ENCODE data around the gene DYNC2H1. TPM values are rescaled to one million over a fixed set of nuclear protein-coding genes. Genes with fewer than 3 reads are reported as not detected.

Gene DYNC2H1
- total RNA-seq, 1 donor from 2014 or later: 94.1 TPM

DNA sequence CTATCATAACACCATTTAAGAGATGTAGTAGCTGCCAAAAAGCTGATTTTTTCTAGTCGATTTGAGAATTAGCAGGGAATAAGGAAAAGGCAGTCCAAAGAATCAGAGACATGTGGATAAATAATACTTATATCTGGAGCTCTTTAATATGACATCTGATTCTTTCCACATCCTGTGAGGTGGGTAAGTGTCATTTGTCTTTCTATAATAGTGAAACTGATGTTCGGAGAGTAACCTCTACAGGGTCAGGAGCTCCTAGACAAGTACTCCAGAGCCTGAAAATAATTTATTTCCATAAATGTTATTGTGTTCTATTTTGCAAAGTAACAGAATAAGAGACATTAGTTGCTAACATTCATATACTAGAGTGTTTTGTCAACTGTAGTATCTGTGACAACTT lies 367.6 kb downstream of the DYNC2H1 start:
- no peak for DNase-seq

DNA sequence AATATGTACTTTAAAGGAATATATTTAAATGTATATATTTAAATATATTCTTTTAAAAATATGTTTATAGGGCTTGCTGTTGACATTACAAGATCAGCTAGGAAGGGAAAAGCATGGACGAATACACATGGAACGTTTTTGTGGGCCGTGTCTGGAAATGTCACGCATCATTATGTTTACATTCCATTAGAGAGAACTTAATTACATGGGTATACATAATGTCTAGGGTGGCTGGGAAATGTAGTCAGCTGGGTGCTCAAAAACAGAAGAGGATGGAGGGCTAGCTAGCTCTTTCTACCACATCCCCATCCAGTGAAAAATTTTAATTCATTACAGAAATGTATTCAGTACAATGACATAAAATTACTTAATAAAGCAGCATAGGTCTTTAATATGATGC lies 371.2 kb downstream of the DYNC2H1 start:
- no peak for DNase-seq

DNA sequence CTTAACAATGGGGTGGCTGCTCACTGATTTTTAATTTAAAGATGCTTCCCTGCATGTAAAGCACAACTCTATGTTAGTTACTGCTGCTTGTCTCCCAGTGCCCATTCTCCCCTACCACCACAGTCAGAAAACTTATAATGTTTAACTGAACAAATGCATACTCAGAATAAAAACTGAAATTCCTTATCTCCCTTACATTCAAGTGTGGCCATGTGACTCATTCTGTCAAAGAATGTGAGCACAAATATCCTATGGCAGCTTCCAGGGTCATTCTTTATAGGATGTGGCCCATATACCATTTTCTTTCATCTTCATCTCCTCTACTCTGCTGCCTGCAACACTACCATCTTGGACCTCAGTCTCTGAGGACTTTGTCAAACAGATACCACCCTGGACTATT lies 374.8 kb downstream of the DYNC2H1 start:
- no peak for DNase-seq

- DNase-seq: no peak
These were observed 375.3 kb downstream of the DYNC2H1 start for GRCh38 chr11:103484545-103484944.

DNA sequence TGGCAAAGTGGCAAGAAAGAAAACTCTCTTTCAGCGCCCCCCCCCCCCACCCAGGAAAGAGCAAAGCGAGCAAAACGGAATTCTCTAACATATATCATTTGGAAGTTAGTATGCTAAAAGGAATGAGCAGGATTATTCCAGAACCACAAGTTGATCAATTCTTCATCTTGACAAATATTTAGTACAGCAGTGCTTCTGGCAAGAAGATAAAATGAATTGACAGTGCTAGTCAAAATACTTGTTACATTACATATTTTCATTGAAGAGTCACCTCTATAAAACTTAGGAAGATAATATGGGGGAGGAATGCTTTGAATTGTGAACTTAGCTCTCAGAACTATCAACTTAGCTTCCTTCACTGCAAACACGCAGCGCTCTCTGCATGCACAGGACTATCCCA lies 377.4 kb downstream of the DYNC2H1 start:
- DNase-seq: no peak

DNA sequence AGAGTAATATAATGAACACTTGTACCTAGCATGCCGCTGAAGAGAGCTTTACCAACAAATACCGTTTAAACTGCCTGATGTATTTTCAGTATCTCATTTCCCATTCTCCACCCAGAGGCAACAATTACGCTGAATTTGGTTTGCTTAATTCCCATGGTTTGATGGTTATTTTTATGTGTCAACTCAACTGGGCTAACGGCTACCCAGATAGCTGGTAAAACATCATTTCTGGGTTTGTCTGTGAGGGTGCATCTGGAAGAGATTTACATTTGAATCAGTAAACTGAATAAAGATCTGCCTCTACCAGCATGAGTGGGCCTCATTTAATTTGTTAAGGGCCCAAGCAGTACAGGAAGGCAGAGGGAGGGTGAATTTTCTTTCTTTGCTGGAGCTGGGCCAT lies 377.9 kb downstream of the DYNC2H1 start:
- no peak for DNase-seq

DNA sequence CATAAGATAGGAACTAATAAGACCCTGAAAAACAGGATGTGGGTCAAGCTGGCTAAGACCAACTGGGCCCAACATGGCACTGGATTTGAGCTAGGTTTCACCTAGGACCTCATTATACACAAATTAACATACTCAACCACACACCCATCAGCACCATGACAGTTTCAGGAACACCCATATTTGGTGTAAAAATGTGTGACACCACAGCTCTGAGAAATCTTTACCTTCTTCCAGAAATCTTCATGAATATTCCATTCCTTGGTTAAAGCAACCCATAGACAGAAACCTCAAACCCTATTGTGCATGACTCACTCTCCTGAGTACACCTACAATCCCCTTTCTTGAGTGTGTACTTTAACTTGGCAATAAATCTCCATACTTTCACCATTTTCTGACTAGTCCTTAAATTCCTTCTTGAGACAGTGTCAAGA lies 378.8 kb downstream of the DYNC2H1 start:
- DNase-seq: no peak

DNA sequence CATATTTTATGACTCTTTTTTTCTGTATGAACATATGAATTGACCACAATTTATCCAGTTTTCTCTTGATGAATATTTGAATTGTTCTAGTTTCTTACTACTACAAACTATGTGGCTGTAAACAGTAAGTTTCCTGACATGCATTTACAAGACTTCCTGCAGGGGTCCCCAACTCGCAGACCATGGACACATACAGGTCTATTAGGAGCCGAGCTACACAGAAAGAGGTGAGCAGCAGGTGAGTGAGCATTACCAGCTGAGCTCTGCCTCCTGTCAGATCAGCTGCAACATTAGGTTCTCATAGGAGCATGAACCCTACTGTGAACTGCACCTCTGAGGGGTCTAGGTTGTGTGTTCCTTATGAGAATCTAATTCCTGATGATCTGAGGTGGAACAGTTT lies 379.4 kb downstream of the DYNC2H1 start:
- DNase-seq: no peak

DNA sequence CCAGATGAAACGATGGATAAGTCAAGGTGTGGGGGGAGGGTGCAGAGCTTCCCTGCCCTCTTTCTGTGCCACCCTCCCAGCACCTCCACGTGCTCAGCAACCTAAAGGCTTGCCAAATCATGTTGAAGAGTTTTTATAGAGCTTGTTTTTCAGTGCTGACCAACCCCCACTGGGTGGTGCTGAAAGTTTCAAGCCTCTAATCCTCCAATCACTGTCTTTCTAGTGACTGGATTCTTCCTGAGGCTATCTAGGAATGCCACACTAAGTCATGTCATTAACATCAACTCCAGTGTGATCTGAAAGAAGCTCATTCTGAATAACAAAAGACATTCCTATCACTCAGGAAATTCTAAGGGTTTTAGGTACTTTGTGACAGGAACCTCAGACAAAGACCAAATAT lies 382.6 kb downstream of the DYNC2H1 start:
- no peak for DNase-seq

DNA sequence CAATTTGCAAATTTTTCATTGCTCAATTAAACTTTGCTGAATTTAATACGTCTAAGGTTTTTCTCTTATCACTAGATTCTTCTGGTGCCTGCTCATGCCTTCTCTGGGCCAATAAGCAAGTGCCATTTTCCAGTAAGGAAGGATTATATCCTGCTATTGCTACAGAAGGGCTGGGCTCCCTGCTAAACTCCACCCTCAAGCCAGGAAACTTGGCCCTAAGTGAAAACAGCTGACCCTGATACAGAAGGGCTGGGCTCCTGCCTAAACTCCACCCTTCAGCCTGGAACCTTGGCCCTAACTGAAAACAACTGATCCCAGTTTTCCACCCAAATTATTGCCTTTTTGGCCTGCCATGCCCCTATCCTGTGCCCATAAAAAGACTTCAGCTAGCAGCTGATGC lies 385.3 kb downstream of the DYNC2H1 start:
- DNase-seq: no peak

DNA sequence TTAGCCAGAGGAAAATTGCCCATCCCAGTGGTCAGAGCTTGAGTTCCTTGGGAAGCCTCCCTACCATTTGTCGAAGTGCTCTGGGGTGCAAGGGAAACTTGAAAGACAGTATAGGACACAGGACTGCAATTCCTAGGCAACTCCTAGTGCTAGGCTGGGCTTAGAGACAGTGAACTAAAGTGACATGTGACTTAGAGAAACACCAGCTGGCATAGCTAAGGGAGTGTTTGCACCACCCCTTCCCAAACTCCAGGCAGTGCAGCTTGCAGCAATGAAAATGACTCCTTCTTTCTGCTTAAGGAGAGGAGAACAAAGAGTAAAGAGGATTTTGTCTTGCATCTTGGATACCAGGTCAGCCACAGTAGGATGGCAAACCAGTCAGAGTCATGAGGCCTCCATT lies 388.0 kb downstream of the DYNC2H1 start:
- no peak for DNase-seq

GRCh38 chr11:103499710-103500340 lies 390.6 kb downstream of the DYNC2H1 start:
- DNase-seq: no peak

- DNase-seq: no peak
These were observed 406.1 kb downstream of the DYNC2H1 start for GRCh38 chr11:103515283-103515682.

DNA sequence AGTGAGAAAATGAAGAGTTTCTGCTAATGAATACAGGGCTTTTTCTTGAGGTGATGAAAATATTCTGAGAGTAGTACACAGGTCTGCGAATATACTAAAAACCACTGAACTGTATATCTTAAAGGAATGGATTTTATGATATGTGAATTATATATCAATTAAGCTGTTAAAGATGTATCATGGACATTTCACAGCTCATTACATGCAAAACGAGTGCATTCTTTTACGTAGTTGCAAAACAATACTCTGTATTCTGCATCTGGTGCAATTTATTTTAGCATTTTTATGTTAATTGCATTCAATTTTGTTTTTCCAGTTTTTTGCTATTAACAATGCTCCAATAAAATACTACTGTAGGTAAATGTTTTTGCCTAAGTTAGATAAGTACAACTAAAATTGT lies 411.6 kb downstream of the DYNC2H1 start:
- DNase-seq: no peak

- no peak for DNase-seq
These were observed 415.8 kb downstream of the DYNC2H1 start for GRCh38 chr11:103525069-103525468.

DNA sequence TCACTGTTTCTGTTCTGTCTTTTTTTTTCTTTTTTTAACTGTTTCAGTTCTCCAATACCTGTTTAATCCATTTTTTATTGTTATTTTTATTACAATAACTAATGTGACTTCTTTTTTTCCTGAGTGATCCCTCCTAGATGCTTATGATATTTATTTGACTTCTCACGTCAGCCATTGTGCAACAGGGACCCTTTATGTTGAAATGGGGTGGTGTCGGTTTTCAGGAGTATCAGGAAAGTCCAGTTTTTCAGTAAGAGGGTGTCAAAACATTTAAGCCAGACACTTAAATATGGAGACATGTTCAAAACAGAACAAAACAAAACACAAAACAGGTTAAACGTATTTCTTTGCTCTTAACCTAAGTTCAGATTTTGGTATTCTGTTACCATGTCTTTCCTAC lies 418.8 kb downstream of the DYNC2H1 start:
- DNase-seq: no peak

DNA sequence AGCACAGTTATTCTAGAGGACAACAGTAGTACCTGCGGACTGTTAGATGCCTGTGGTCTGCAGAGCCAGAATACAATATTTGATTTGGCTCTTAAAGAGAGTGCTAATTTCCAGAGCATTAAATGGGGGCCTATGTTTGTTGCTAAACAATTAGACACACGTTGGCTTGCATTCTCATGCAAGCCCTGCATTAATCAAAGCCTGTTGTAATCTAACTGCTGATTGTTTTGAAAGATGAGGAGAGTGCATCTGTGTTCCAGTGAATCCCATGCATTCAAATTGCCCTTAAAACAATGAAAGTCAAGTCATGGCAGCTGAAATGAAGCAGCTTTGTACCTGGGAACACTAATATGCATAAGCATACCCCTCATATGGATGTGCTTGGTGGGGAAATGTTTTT lies 419.4 kb downstream of the DYNC2H1 start:
- no peak for DNase-seq

DNA sequence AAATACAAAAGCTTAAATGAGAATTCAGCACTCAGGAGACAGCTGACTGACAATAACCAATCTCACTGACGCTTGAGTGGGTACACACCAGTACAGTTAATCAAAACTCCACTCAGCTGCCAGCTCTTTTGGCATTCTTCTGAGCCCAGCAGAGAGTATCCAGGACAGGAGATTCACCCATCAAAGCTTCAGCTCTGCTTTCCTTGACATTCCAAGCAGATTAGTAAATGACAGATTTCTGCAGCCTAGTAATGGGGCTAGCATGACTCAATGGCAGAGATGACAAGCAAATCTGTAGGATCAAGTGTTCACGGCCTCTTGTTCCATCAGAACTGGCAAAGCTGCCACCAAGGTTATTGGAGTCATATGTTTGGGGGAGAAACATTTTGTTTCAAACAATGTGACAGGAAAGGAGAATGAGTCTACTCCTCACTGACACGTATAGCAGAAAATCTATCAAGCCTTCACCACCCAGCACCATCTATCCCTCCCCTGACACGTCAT lies 420.0 kb downstream of the DYNC2H1 start:
- DNase-seq: no peak

Small RNA genes within 50 kb of the gene (small RNA-seq; reads per million reads assigned to genes)
- gene AP003461.1: not detected

Other genes with a start within 250 kb of the DYNC2H1 start
- not detected for gene MMP12, start 234.4 kb upstream of the DYNC2H1 start, total RNA-seq
- gene MMP13, start 153.7 kb upstream of the DYNC2H1 start, total RNA-seq: not detected
- gene DCUN1D5, start 17.3 kb upstream of the DYNC2H1 start, total RNA-seq: 51.8 TPM